Smooth muscle cell (in vitro differentiated cells): ENCODE results near the gene SNRPB. TPM values are rescaled to one million over a fixed set of nuclear protein-coding genes. Genes with fewer than 3 reads are reported as not detected.

ENCODE experiments used
- DNase-seq: peaks from one replicate; lab custom pipeline; 2025; ENCODE audit not compliant: unreplicated experiment; lab: John Stamatoyannopoulos, UW
- H2AFZ ChIP-seq: fragments of 200-600 bp; sonication (generic); 2 replicates; pipeline ENCODE4 v1.6.0; 2016; ENCODE audit warnings: antibody characterized with exemption, low read depth, mild to moderate bottlenecking
- H3F3A ChIP-seq: fragments of 200-600 bp; sonication (generic); 2 replicates; pipeline ENCODE4 v1.6.0; 2017; ENCODE audit warnings: antibody characterized with exemption, low read depth
- H3K27ac ChIP-seq: fragments of 200-600 bp; sonication (generic); 2 replicates; pipeline ENCODE4 v1.5.1; 2016; ENCODE audit warnings: low read depth, mild to moderate bottlenecking
- H3K27me3 ChIP-seq: fragments of 200-600 bp; sonication (generic); 2 replicates; pipeline ENCODE4 v1.6.1; 2016; ENCODE audit warnings: low read depth, mild to moderate bottlenecking
- H3K36me3 ChIP-seq: fragments of 200-600 bp; sonication (generic); 2 replicates; pipeline ENCODE4 v1.5.1; 2016; ENCODE audit warnings: low read depth
- H3K4me1 ChIP-seq: fragments of 200-600 bp; sonication (generic); 2 replicates; pipeline ENCODE4 v1.5.1; 2016; ENCODE audit warnings: low read depth
- H3K4me2 ChIP-seq: fragments of 200-600 bp; sonication (generic); 2 replicates; pipeline ENCODE4 v1.6.0; 2016; ENCODE audit warnings: mild to moderate bottlenecking
- H3K4me3 ChIP-seq: fragments of 200-600 bp; sonication (generic); 2 replicates; pipeline ENCODE4 v1.5.1; 2016; ENCODE audit warnings: mild to moderate bottlenecking
- H3K79me2 ChIP-seq: fragments of 200-600 bp; sonication (generic); 2 replicates; pipeline ENCODE4 v1.6.0; 2016; ENCODE audit warnings: low read depth, mild to moderate bottlenecking
- H3K9ac ChIP-seq: fragments of 200-600 bp; sonication (generic); 2 replicates; pipeline ENCODE4 v1.6.0; 2016; ENCODE audit warnings: low read depth
- H3K9me3 ChIP-seq: fragments of 200-600 bp; sonication (generic); replicated peaks from 2 replicates; pipeline ENCODE4 v1.5.1; 2016; ENCODE audit warnings: low read depth
- H4K20me1 ChIP-seq: fragments of 200-600 bp; sonication (generic); 2 replicates; pipeline ENCODE4 v1.6.0; 2016; ENCODE audit warnings: low read depth
- CTCF ChIP-seq: fragments of 200-600 bp; sonication (generic); IDR thresholded peaks from 2 replicates; pipeline ENCODE4 v1.5.1; 2017; ENCODE audit warnings: borderline replicate concordance, mild to moderate bottlenecking, antibody characterized with exemption; ENCODE audit not compliant: insufficient read depth, poor library complexity, severe bottlenecking
- WGBS: methylation state at CpG from one replicate; pipeline ENCODE4 v1.1.7; 2016; ENCODE audit warnings: low lambda C conversion rate; 5-methylcytosine and 5-hydroxymethylcytosine counted together
- polyA plus RNA-seq: library from polyadenylated mRNA; unstranded; fragments of >200 nt; fragmentation: Nextera tagmentation; extraction: Ambion mirVana; gene quantifications from 2 replicates; pipeline ENCODE4 v1.2.1, GENCODE V29; 2016
- total RNA-seq: library from RNA; depleted of rRNA; stranded (reverse); fragments of >200 nt; gene quantifications from 2 replicates; pipeline ENCODE4 v1.2.3, GENCODE V29; 2014

The SNRPB gene
- total and polyA plus RNA-seq, 2 experiments from 2014 or later: 250 to 281 TPM

GRCh38 chr20:2469991-2470422 is 582 bp downstream of the SNRPB start:
- H3K4me2 ChIP-seq: peak overlapping the region; percentile 100

GRCh38 chr20:2468581-2469407 is 1.8 kb downstream of the SNRPB start:
- Histone ChIP-seq H3K79me2 (peaks cover 47% of the 10 kb centered on the region), H3K9ac (peak overlapping the region; percentile 18), H3K4me2 (peak overlapping the region; percentile 100), H3K4me1 (peaks cover 14% of the 10 kb centered on the region), H3K27ac (peak overlapping the region; percentile 85), H2AFZ (no peak overlapping the region), H3K27me3 (no peaks in the 10 kb centered on the region), H3K4me3 (peak overlapping the region; percentile 83), H3K9me3 (no peaks in the 10 kb centered on the region), H4K20me1 (peaks cover 64% of the 10 kb centered on the region), H3K36me3 (peaks cover 18% of the 10 kb centered on the region), H3F3A (peaks cover 16% of the 10 kb centered on the region)
- DNase-seq: no peak
- 83% methylated on average over 11 of the region's 11 CpGs for WGBS
- TF ChIP-seq CTCF: no peak

More at GRCh38 chr20:2469991-2470422, 582 bp downstream of the SNRPB start:
- H3K27me3 ChIP-seq: no peaks in the 10 kb centered on the region
- peaks cover 6% of the 10 kb centered on the region for H3K36me3 ChIP-seq
- H3K4me3 ChIP-seq: peak overlapping the region; percentile 83
- H2AFZ ChIP-seq: peak overlapping the region; percentile 69
- under 1% methylated on average over 19 of the region's 19 CpGs for WGBS
- H3K79me2 ChIP-seq: peaks cover 47% of the 10 kb centered on the region
- peaks cover 51% of the 10 kb centered on the region for H4K20me1 ChIP-seq
- H3K9ac ChIP-seq: peak overlapping the region; percentile 94
- peaks cover 5% of the 10 kb centered on the region for H3F3A ChIP-seq
- no peak for TF ChIP-seq CTCF
- H3K27ac ChIP-seq: peak overlapping the region; percentile 85
- no peaks in the 10 kb centered on the region for H3K9me3 ChIP-seq
- H3K4me1 ChIP-seq: peaks cover 14% of the 10 kb centered on the region
- peak; percentile 51 for DNase-seq

- Histone ChIP-seq H3K9ac (no peak overlapping the region), H3K27ac (no peak overlapping the region), H3K4me1 (peaks cover 14% of the 10 kb centered on the region), H3K79me2 (peaks cover 47% of the 10 kb centered on the region), H3K27me3 (no peaks in the 10 kb centered on the region), H3F3A (peaks cover 22% of the 10 kb centered on the region), H2AFZ (no peak overlapping the region), H4K20me1 (peaks cover 77% of the 10 kb centered on the region), H3K36me3 (peaks cover 30% of the 10 kb centered on the region), H3K4me3 (no peak overlapping the region), H3K4me2 (no peak overlapping the region), H3K9me3 (no peaks in the 10 kb centered on the region)
- no peak for DNase-seq
- WGBS: 94% methylated on average over 5 of the region's 5 CpGs
- TF ChIP-seq CTCF: no peak
Measured at GRCh38 chr20:2467412-2467811, 3.2 kb downstream of the SNRPB start.
